Right ventricle myocardium superior (tissue), 1 donor: ENCODE measurements around the gene CDC45. TPM values are rescaled to one million over a fixed set of nuclear protein-coding genes. Genes with fewer than 3 reads are reported as not detected.

Experiments used
- ATAC-seq: fragments of 200-7000 bp; cut with Tn5 transposase; one replicate; pipeline ENCODE4 v1.9.1; 2020; ENCODE audit warnings: mild to moderate bottlenecking; ENCODE audit not compliant: poor library complexity
- DNase-seq: peaks from one replicate; pipeline ENCODE4 v3.0.0-alpha.2; 2020
- intact Hi-C: fragments of 100-400 bp; cut with DNase I; formaldehyde crosslinking; loops from one replicate; pipeline ENCODE4 v1.11.2; 2022
- total RNA-seq: library from RNA; stranded (reverse); fragmentation: NEBNext Ultra II Directional; extraction: Animal tissue kit (Norgen Biotek cat#: 25700); gene quantifications from one replicate; pipeline ENCODE4 v1.2.1, GENCODE V29; 2021
- donor health status: DM: no; HTN: yes; CAD: no; lungs with severe emphysema.

The CDC45 gene
- total RNA-seq, 1 donor from 2014 or later = 0.62 TPM

GRCh38 chr22:19565382-19566278 lies 85.9 kb downstream of the CDC45 start:
- DNase-seq (no peak), ATAC-seq (no peak)
- intact Hi-C loops = no loop called here

- DNase-seq = no peak
Observed at GRCh38 chr22:19566279-19567156, 86.8 kb downstream of the CDC45 start.

GRCh38 chr22:19567157-19568009 lies 87.7 kb downstream of the CDC45 start:
- ATAC-seq (no peak), DNase-seq (peak; percentile 57)
- intact Hi-C loops = no loop called here

More at GRCh38 chr22:19566279-19567156, 86.8 kb downstream of the CDC45 start:
- intact Hi-C loops = no loop called here
- no peak for ATAC-seq

- DNase-seq = no peak
- peak; percentile 59 for ATAC-seq
- intact Hi-C loops = no loop called here
Observed at GRCh38 chr22:19568337-19569275, 88.9 kb downstream of the CDC45 start.

GRCh38 chr22:19569276-19569640 lies 89.5 kb downstream of the CDC45 start:
- ATAC-seq = no peak
- intact Hi-C loops = no loop called here
- no peak for DNase-seq

GRCh38 chr22:19569976-19570375 lies 90.3 kb downstream of the CDC45 start:
- ATAC-seq (no peak), DNase-seq (no peak)
- intact Hi-C loops = no loop called here

Other genes starting within 250 kb of the CDC45 start
- 9.6 TPM for gene CLTCL1, start 188.2 kb upstream of the CDC45 start, total RNA-seq
- gene HIRA, start 48.2 kb upstream of the CDC45 start, total RNA-seq = 18.2 TPM
- 56.1 TPM for gene MRPL40, start 47.4 kb upstream of the CDC45 start, total RNA-seq
- gene C22orf39, start 32.2 kb upstream of the CDC45 start, total RNA-seq = 65.7 TPM
- gene UFD1, start 727 bp upstream of the CDC45 start, total RNA-seq = 43.5 TPM
- 23.9 TPM for gene CLDN5, start 44.5 kb downstream of the CDC45 start, total RNA-seq
- gene SEPTIN5, start 234.6 kb downstream of the CDC45 start, total RNA-seq = 123 TPM
- gene GP1BB, start 243.6 kb downstream of the CDC45 start, total RNA-seq = not detected